SK-N-SH treated with all-trans-retinoic acid at 6 μM for 48 hours (cell line): ENCODE data around the gene ADGRL4.

Experiments
- ARNTL ChIP-seq: fragments of 450-650 bp; formaldehyde crosslinking; IDR thresholded peaks from 2 replicates; pipeline ENCODE4 v1.5.0; 2020; ENCODE audit warnings: low read depth, mild to moderate bottlenecking, moderate library complexity, borderline replicate concordance
- OSR1 ChIP-seq: fragments of 250-450 bp; sonication (Bioruptor Pico); IDR thresholded peaks from 2 replicates; pipeline ENCODE4 v1.8.0; 2022; ENCODE audit warnings: moderate library complexity, mild to moderate bottlenecking, inconsistent platforms
- PATZ1 ChIP-seq: fragments of 250-450 bp; sonication (Bioruptor Pico); IDR thresholded peaks from 2 replicates; pipeline ENCODE4 v1.8.0; 2020; ENCODE audit warnings: mild to moderate bottlenecking, moderate library complexity, borderline replicate concordance
- PPARA ChIP-seq: fragments of 250-450 bp; sonication (Bioruptor Pico); IDR thresholded peaks from 2 replicates; pipeline ENCODE4 v1.5.0; 2020; ENCODE audit warnings: mild to moderate bottlenecking, borderline replicate concordance
- ZFP3 ChIP-seq: fragments of 250-450 bp; sonication (Bioruptor Pico); IDR thresholded peaks from 2 replicates; pipeline ENCODE4 v1.5.0; 2020; ENCODE audit warnings: mild to moderate bottlenecking, moderate library complexity
- ZFP30 ChIP-seq: fragments of 450-650 bp; formaldehyde crosslinking; IDR thresholded peaks from 2 replicates; pipeline ENCODE4 v1.5.0; 2022; ENCODE audit warnings: mild to moderate bottlenecking, moderate library complexity

GRCh38 chr1:78911956-78912880 lies 94.3 kb downstream of the ADGRL4 start:
- TF ChIP-seq ZFP30: no peak
- TF ChIP-seq ZFP3 (CRISPR knock-in tag): no peak
- no peak for TF ChIP-seq OSR1 (CRISPR knock-in tag)
- TF ChIP-seq PATZ1: no peak
- TF ChIP-seq PPARA (CRISPR knock-in tag): no peak
- TF ChIP-seq ARNTL: no peak
